HG02571 (cell line): ENCODE measurements around the gene SLAMF7.
"Not testable (repeated sequence)": the region's sequence is repeated elsewhere in the genome, so short reads cannot be mapped to it uniquely, and the experiment has no call there.

Source experiments
- ATAC-seq: cut with Tn5 transposase; IDR thresholded peaks from one replicate; pipeline ENCODE4 v1.9.1; 2021; ENCODE audit warnings: mild to moderate bottlenecking, moderate library complexity; ENCODE audit not compliant: unreplicated experiment

The SLAMF7 gene

GRCh38 chr1:160720356-160721085 is 18.5 kb upstream of the SLAMF7 start:
- no peak for ATAC-seq

- no peak for ATAC-seq
Measured at GRCh38 chr1:160721473-160721872, 17.6 kb upstream of the SLAMF7 start.

- ATAC-seq: no peak
Measured at GRCh38 chr1:160722726-160723125, 16.3 kb upstream of the SLAMF7 start.

GRCh38 chr1:160723332-160723731 is 15.7 kb upstream of the SLAMF7 start:
- ATAC-seq: no peak

- ATAC-seq: no peak
Measured at GRCh38 chr1:160724465-160725242, 14.4 kb upstream of the SLAMF7 start.

GRCh38 chr1:160726114-160726497 is 12.9 kb upstream of the SLAMF7 start:
- ATAC-seq: no peak

GRCh38 chr1:160726498-160727315 is 12.3 kb upstream of the SLAMF7 start:
- peak; percentile 65 for ATAC-seq

GRCh38 chr1:160727316-160727640 is 11.8 kb upstream of the SLAMF7 start:
- no peak for ATAC-seq

DNA sequence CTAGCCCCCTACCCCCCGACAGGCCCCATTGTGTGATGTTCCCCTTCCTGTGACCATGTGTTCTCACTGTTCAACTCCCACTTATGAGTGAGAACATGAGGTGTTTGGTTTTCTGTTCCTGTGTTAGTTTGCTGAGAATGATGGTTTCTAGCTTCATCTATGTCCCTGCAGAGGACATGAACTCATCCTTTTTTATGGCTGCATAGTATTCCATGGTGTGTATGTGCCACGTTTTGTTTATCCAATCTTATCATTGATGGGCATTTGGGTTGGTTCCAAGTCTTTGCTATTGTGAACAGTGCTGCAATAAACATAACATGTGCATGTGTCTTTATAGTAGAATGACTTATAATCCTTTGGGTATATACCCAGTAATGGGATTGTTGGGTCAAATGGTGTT is 7.5 kb upstream of the SLAMF7 start:
- ATAC-seq: not testable (repeated sequence)

GRCh38 chr1:160731990-160732389 is 7.1 kb upstream of the SLAMF7 start:
- ATAC-seq: peak; percentile 52

- ATAC-seq: no peak
Measured at GRCh38 chr1:160733898-160734297, 5.1 kb upstream of the SLAMF7 start.

GRCh38 chr1:160734301-160734700 is 4.7 kb upstream of the SLAMF7 start:
- ATAC-seq: no peak

- no peak for ATAC-seq
Measured at GRCh38 chr1:160738271-160738670, 776 bp upstream of the SLAMF7 start.

- no peak for ATAC-seq
Measured at GRCh38 chr1:160740133-160740688, 1.2 kb downstream of the SLAMF7 start.

DNA sequence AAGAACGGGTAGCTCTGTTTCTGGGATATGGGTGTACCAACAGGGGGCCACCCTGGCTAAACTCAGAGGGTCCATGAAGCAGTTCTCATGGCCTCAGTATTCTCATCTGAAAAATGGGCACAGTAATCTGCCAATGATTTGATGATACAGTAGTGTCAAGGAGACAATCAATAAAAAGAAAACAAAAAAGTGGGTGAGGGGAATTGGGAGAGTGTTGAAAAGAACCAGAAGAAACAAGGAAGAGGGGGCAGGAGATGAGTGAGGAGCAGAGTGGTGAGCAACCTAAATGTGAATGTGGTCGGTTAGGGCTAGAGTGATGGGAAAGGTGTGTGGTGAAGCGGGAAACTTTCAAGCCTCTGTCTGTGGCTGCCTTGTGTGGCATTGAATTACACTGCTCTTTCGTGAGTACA is 2.0 kb downstream of the SLAMF7 start:
- no peak for ATAC-seq

GRCh38 chr1:160741612-160742348 is 2.7 kb downstream of the SLAMF7 start:
- no peak for ATAC-seq

DNA sequence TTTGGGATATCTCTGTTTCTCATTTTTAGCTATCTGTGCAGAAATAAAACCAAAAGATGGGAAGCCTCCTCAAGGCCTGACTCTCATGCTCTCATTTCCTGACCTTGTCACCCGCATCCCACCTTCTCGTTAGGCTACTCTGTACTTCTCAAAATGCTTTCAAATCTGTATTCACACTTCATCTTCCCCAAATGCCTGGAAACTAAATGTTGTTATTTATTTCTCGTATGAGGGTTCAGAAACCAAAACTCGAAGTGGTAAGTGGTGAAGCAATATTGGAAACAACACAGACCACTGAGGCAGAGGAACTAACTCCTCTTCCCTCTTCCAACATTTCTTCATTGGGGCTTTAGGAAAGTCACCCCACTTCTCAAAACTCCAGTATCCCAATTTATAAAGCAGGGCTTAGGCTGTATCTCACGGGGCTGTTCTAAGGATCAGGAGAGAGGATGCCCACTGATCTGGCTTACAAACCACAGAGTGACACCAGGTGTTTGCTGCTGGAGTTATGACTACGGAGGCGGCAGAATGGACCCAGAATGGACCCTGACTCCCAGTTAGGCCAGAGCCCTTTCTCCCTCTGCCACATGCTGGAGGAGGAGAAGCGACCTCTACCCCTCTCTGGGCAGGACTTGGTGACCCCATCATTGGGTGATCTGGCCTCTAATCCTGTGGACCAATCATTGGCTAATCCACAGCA is 3.5 kb downstream of the SLAMF7 start:
- ATAC-seq: no peak

DNA sequence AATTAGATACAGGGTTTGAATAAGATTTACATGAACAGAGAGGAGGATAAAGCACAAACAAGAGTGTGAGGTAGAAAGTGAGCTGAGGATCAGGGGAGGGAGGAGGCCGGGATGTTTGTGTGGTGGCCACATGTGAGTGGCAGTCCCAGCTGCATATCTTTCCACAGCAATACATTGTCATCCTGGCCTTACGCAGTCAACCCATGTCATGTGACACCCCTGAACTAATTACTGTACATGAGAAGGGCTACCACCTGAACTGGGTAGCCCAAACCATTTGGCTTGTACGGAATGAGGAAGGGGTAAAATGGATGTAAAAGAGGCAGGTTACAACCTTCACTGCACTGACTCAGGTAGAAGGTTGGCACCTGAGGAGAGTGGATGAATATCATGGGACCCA is 4.2 kb downstream of the SLAMF7 start:
- ATAC-seq: no peak

- ATAC-seq: no peak
Measured at GRCh38 chr1:160744199-160744851, 5.3 kb downstream of the SLAMF7 start.
